SJSA1 (cell line): ENCODE results near the gene CDC34. TPM values are rescaled to one million over a fixed set of nuclear protein-coding genes. Genes with fewer than 3 reads are reported as not detected.
A peak's percentile ranks its signal among the peaks of the same experiment; 100 is the strongest.

Source experiments
- DNase-seq, 2 experiments: peaks; one replicate each; pipeline ENCODE4 v3.0.0-alpha.2; 2015 to 2020; ENCODE audit warnings: low spot score in 2 of 2, low read depth in 1 of 2
- H3K27ac ChIP-seq: fragments of 250-450 bp; sonication (Bioruptor Pico); 2 replicates; pipeline ENCODE4 v1.5.1; 2020; ENCODE audit warnings: mild to moderate bottlenecking, moderate library complexity
- H3K27me3 ChIP-seq: fragments of 250-450 bp; sonication (Bioruptor Pico); replicated peaks from 2 replicates; pipeline ENCODE4 v1.5.1; 2020; ENCODE audit warnings: mild to moderate bottlenecking, moderate library complexity
- H3K36me3 ChIP-seq: fragments of 250-450 bp; sonication (Bioruptor Pico); 2 replicates; pipeline ENCODE4 v1.5.1; 2020; ENCODE audit warnings: mild to moderate bottlenecking
- H3K4me1 ChIP-seq: fragments of 250-450 bp; sonication (Bioruptor Pico); replicated peaks from 2 replicates; pipeline ENCODE4 v1.6.1; 2021; ENCODE audit warnings: mild to moderate bottlenecking
- H3K4me3 ChIP-seq: fragments of 250-450 bp; sonication (Bioruptor Pico); 2 replicates; pipeline ENCODE4 v1.5.1; 2020; ENCODE audit warnings: mild to moderate bottlenecking
- H3K9me3 ChIP-seq: fragments of 250-450 bp; sonication (Bioruptor Pico); replicated peaks from 2 replicates; pipeline ENCODE4 v1.5.1; 2020; ENCODE audit warnings: mild to moderate bottlenecking
- total RNA-seq: library from RNA; depleted of rRNA; stranded (reverse); fragments of >200 nt; shearing (Covaris generic); gene quantifications from 2 replicates; pipeline ENCODE4 v1.2.3, GENCODE V29; 2014

Gene CDC34
- total RNA-seq, 1 experiment from 2014 or later: 62.1 TPM

GRCh38 chr19:519449-519865 is 12.1 kb upstream of the CDC34 start:
- Histone ChIP-seq H3K4me3 (no peak overlapping the region), H3K27ac (no peak overlapping the region), H3K36me3 (peaks cover 4% of the 10 kb centered on the region; the same call in 1 of the 2 replicates), H3K9me3 (no peaks in the 10 kb centered on the region), H3K27me3 (no peaks in the 10 kb centered on the region), H3K4me1 (peaks cover 16% of the 10 kb centered on the region)
- DNase-seq: no peak

GRCh38 chr19:522726-523125 is 8.8 kb upstream of the CDC34 start:
- DNase-seq: no peak
- Histone ChIP-seq H3K27me3 (no peaks in the 10 kb centered on the region), H3K36me3 (0 out of 2 replicates have a peak, but pooled peaks cover 3% of the 10 kb centered on the region), H3K4me3 (no peak overlapping the region), H3K4me1 (peaks cover 16% of the 10 kb centered on the region), H3K27ac (no peak overlapping the region), H3K9me3 (no peaks in the 10 kb centered on the region)

GRCh38 chr19:524062-524674 is 7.4 kb upstream of the CDC34 start:
- peak; percentile 44 to 77 for DNase-seq
- no peak overlapping the region for H3K4me3 ChIP-seq

GRCh38 chr19:525029-525428 is 6.5 kb upstream of the CDC34 start:
- no peaks in the 10 kb centered on the region for H3K9me3 ChIP-seq
- H3K4me3 ChIP-seq: no peak overlapping the region
- H3K27me3 ChIP-seq: no peaks in the 10 kb centered on the region
- no peaks in the 10 kb centered on the region for H3K36me3 ChIP-seq
- H3K4me1 ChIP-seq: peaks cover 16% of the 10 kb centered on the region
- DNase-seq: no peak
- no peak overlapping the region for H3K27ac ChIP-seq

More at GRCh38 chr19:524062-524674, 7.4 kb upstream of the CDC34 start:
- H3K9me3 ChIP-seq: no peaks in the 10 kb centered on the region
- 0 out of 2 replicates have a peak, but pooled peaks cover 3% of the 10 kb centered on the region for H3K36me3 ChIP-seq
- no peak overlapping the region for H3K27ac ChIP-seq
- H3K27me3 ChIP-seq: no peaks in the 10 kb centered on the region
- peaks cover 16% of the 10 kb centered on the region for H3K4me1 ChIP-seq

GRCh38 chr19:525857-526419 is 5.6 kb upstream of the CDC34 start:
- H3K27ac ChIP-seq: no peak overlapping the region
- DNase-seq: no peak
- H3K4me3 ChIP-seq: no peak overlapping the region
- peaks cover 21% of the 10 kb centered on the region for H3K4me1 ChIP-seq
- H3K36me3 ChIP-seq: no peaks in the 10 kb centered on the region; the same call in 1 of the 2 replicates
- H3K9me3 ChIP-seq: no peaks in the 10 kb centered on the region
- H3K27me3 ChIP-seq: no peaks in the 10 kb centered on the region

GRCh38 chr19:530134-531008 is 1.2 kb upstream of the CDC34 start:
- Histone ChIP-seq H3K27me3 (no peaks in the 10 kb centered on the region), H3K4me3 (peak overlapping the region; percentile 98), H3K36me3 (peaks cover 14% of the 10 kb centered on the region), H3K27ac (no peak overlapping the region), H3K4me1 (peaks cover 22% of the 10 kb centered on the region), H3K9me3 (peaks cover 4% of the 10 kb centered on the region; the same call in 1 of the 2 replicates)
- DNase-seq: no peak

- no peaks in the 10 kb centered on the region for H3K27me3 ChIP-seq
- peak; percentile 78 to 85 for DNase-seq
- H3K9me3 ChIP-seq: peaks cover 4% of the 10 kb centered on the region; the same call in 1 of the 2 replicates
Measured at GRCh38 chr19:531009-531752, 379 bp upstream of the CDC34 start.

GRCh38 chr19:532561-533363 is 1.2 kb downstream of the CDC34 start:
- DNase-seq: peak in 1 of 2 experiments; percentile 85
- Histone ChIP-seq H3K27ac (peak overlapping the region; percentile 57), H3K9me3 (peaks cover 4% of the 10 kb centered on the region; the same call in 1 of the 2 replicates), H3K4me1 (peaks cover 22% of the 10 kb centered on the region), H3K27me3 (no peaks in the 10 kb centered on the region), H3K4me3 (peak overlapping the region; percentile 98), H3K36me3 (peaks cover 27% of the 10 kb centered on the region)

More at GRCh38 chr19:531009-531752, 379 bp upstream of the CDC34 start:
- peak overlapping the region; percentile 71 for H3K27ac ChIP-seq
- peaks cover 17% of the 10 kb centered on the region for H3K36me3 ChIP-seq
- H3K4me1 ChIP-seq: peaks cover 22% of the 10 kb centered on the region
- peak overlapping the region; percentile 98 for H3K4me3 ChIP-seq

GRCh38 chr19:533364-534058 is 2.0 kb downstream of the CDC34 start:
- H3K9me3 ChIP-seq: peaks cover 4% of the 10 kb centered on the region; the same call in 1 of the 2 replicates
- H3K27me3 ChIP-seq: no peaks in the 10 kb centered on the region
- peaks cover 22% of the 10 kb centered on the region for H3K4me1 ChIP-seq
- H3K36me3 ChIP-seq: peaks cover 29% of the 10 kb centered on the region
- H3K4me3 ChIP-seq: peak overlapping the region; percentile 98
- no peak for DNase-seq
- peak overlapping the region; percentile 57 for H3K27ac ChIP-seq

- H3K4me3 ChIP-seq: no peak overlapping the region
- H3K4me1 ChIP-seq: peaks cover 22% of the 10 kb centered on the region
- no peaks in the 10 kb centered on the region for H3K27me3 ChIP-seq
- H3K9me3 ChIP-seq: peaks cover 4% of the 10 kb centered on the region; the same call in 1 of the 2 replicates
- peaks cover 35% of the 10 kb centered on the region for H3K36me3 ChIP-seq
- DNase-seq: no peak
- H3K27ac ChIP-seq: no peak overlapping the region
Measured at GRCh38 chr19:534088-534487, 2.5 kb downstream of the CDC34 start.

- no peaks in the 10 kb centered on the region for H3K27me3 ChIP-seq
- H3K9me3 ChIP-seq: peaks cover 4% of the 10 kb centered on the region; the same call in 1 of the 2 replicates
- peaks cover 39% of the 10 kb centered on the region for H3K36me3 ChIP-seq
- no peak for DNase-seq
- no peak overlapping the region for H3K4me3 ChIP-seq
- H3K4me1 ChIP-seq: peaks cover 22% of the 10 kb centered on the region
- no peak overlapping the region for H3K27ac ChIP-seq
Measured at GRCh38 chr19:535017-535835, 3.7 kb downstream of the CDC34 start.
